Lower lobe of right lung (tissue), 2 donors: ENCODE data around the gene PEPD. TPM values are rescaled to one million over a fixed set of nuclear protein-coding genes. Genes with fewer than 3 reads are reported as not detected.

Source experiments
- ATAC-seq, 2 donors: fragments of 200-7000 bp; cut with Tn5 transposase; one replicate each; pipeline ENCODE4 v1.9.1; 2020 to 2022; ENCODE audit warnings: mild to moderate bottlenecking in 2 of 2, moderate library complexity in 2 of 2
- DNase-seq: peaks from one replicate; pipeline ENCODE4 v3.0.0-alpha.2; 2020
- H3K27ac ChIP-seq: fragments of 200-600 bp; one replicate; pipeline ENCODE4 v1.8.0; 2022
- H3K27me3 ChIP-seq: fragments of 200-600 bp; one replicate; pipeline ENCODE4 v1.8.0; 2022; ENCODE audit warnings: low read depth
- H3K36me3 ChIP-seq: fragments of 200-600 bp; one replicate; pipeline ENCODE4 v1.8.0; 2022; ENCODE audit warnings: mild to moderate bottlenecking
- H3K4me1 ChIP-seq: fragments of 200-600 bp; one replicate; pipeline ENCODE4 v1.8.0; 2022
- H3K4me3 ChIP-seq: fragments of 200-600 bp; one replicate; pipeline ENCODE4 v1.8.0; 2022; ENCODE audit warnings: mild to moderate bottlenecking
- H3K9me3 ChIP-seq: fragments of 200-600 bp; one replicate; pipeline ENCODE4 v1.8.0; 2022
- CTCF ChIP-seq: fragments of 200-600 bp; IDR thresholded peaks from one replicate; pipeline ENCODE4 v1.8.0; 2022; ENCODE audit warnings: antibody characterized with exemption, mild to moderate bottlenecking
- intact Hi-C: fragments of 100-400 bp; cut with DNase I; formaldehyde crosslinking; loops from one replicate; pipeline ENCODE4 v1.11.0; 2022
- total RNA-seq: library from RNA; stranded (reverse); fragmentation: NEBNext Ultra II Directional; extraction: Animal tissue kit (Norgen Biotek cat#: 25700); gene quantifications from one replicate; pipeline ENCODE4 v1.2.1, GENCODE V29; 2021
- donor health status: DM: no; HTN: yes; CAD: no; lungs with severe emphysema.

The PEPD gene
- total RNA-seq, 1 donor from 2014 or later: 94.0 TPM

GRCh38 chr19:33350538-33351309 is 170.9 kb downstream of the PEPD start:
- no peak overlapping the region for H3K27ac ChIP-seq
- intact Hi-C loops: no loop called here
- peaks cover 4% of the 10 kb centered on the region for H3K27me3 ChIP-seq
- no peak for TF ChIP-seq CTCF
- no peaks in the 10 kb centered on the region for H3K4me1 ChIP-seq
- no peaks in the 10 kb centered on the region for H3K36me3 ChIP-seq
- no peak overlapping the region for H3K4me3 ChIP-seq
- DNase-seq (no peak), ATAC-seq (no peak)
- no peaks in the 10 kb centered on the region for H3K9me3 ChIP-seq

GRCh38 chr19:33349319-33350289 is 172.0 kb downstream of the PEPD start:
- H3K4me3 ChIP-seq: no peak overlapping the region
- ATAC-seq: no peak
- no peak for TF ChIP-seq CTCF
- intact Hi-C loops: no loop called here
- H3K27me3 ChIP-seq: peaks cover 8% of the 10 kb centered on the region
- no peaks in the 10 kb centered on the region for H3K4me1 ChIP-seq
- H3K9me3 ChIP-seq: no peaks in the 10 kb centered on the region
- no peak overlapping the region for H3K27ac ChIP-seq
- no peaks in the 10 kb centered on the region for H3K36me3 ChIP-seq
- DNase-seq: no peak

DNA sequence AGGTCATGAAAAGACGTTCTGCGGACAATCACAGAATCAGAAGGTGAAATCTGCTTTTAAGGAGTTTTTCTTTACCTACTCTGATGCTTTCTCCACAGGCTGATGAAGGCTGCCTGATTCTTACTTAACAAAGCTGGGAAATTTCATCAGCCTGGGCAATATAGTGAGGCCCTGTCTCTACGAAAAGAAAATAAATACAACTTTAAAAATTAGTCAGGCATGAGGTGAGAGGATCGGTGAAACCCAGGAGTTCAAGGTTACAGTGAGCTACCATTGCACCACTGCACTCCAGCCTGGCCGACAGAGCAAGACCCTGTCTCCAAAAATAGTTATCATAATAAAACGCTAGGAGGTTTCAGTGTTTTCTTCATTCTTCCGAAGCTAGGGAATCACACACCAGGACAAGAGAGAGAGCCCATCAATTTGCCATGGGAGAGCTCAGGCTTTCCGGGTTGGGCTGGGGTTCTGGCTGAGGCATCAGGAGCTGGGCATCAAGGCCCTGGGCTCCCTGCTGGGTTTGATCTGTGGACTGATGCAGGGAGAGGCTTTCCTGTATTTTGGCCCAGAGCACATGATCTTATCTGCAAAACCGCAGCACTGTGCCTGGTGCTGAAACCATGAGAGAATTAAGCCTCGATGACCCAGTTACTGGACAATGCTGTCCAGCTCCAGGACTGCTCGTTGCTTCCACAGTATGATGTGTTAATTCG is 173.1 kb downstream of the PEPD start:
- Histone ChIP-seq H3K4me1 (no peaks in the 10 kb centered on the region), H3K27me3 (peaks cover 8% of the 10 kb centered on the region), H3K36me3 (no peaks in the 10 kb centered on the region), H3K9me3 (no peaks in the 10 kb centered on the region), H3K4me3 (no peak overlapping the region), H3K27ac (no peak overlapping the region)
- no peak for ATAC-seq
- TF ChIP-seq CTCF: no peak
- no peak for DNase-seq
- intact Hi-C loops: no loop called here

- Histone ChIP-seq H3K27ac (no peak overlapping the region), H3K36me3 (no peaks in the 10 kb centered on the region), H3K4me1 (no peaks in the 10 kb centered on the region), H3K4me3 (no peak overlapping the region), H3K9me3 (no peaks in the 10 kb centered on the region), H3K27me3 (peaks cover 8% of the 10 kb centered on the region)
- ATAC-seq (no peak), DNase-seq (no peak)
- intact Hi-C loops: no loop called here
- no peak for TF ChIP-seq CTCF
Observed at GRCh38 chr19:33347300-33347699, 174.3 kb downstream of the PEPD start.

DNA sequence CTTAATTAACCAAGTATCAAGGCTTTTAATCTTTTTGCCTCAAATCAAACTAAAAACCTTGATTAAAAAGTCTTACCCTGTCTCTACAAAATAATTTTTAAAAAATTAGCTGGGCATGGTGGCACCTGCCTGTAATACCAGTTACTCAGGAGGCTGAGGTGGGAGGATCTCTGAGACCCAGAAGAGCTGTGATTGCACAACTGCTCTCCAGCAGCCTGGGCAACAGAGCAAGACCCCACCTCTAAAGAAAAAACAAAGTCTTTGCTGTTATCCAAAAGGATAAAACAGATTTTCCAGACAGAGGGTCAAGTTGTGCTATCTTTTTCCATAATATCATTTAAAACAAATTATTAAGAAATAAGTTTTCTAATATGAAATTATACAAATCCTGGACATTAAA is 174.9 kb downstream of the PEPD start:
- ATAC-seq (no peak), DNase-seq (no peak)
- Histone ChIP-seq H3K9me3 (no peaks in the 10 kb centered on the region), H3K27me3 (peaks cover 8% of the 10 kb centered on the region), H3K27ac (no peak overlapping the region), H3K4me3 (no peak overlapping the region), H3K4me1 (no peaks in the 10 kb centered on the region), H3K36me3 (no peaks in the 10 kb centered on the region)
- no peak for TF ChIP-seq CTCF
- intact Hi-C loops: no loop called here
